Mesothelial cell of epicardium (in vitro differentiated cells): Measurements from ENCODE around the gene KIAA0513. TPM values are rescaled to one million over a fixed set of nuclear protein-coding genes. Genes with fewer than 3 reads are reported as not detected.

Source experiments
- DNase-seq, 2 experiments: peaks; one replicate each; pipeline ENCODE4 v3.0.0; 2021; ENCODE audit warnings: low spot score in 2 of 2; ENCODE audit not compliant: unreplicated experiment in 2 of 2
- H3K27ac Mint-ChIP-seq: 2 replicates; pipeline ENCODE4 v1.8.0; 2021; ENCODE audit warnings: mixed read lengths
- H3K27me3 Mint-ChIP-seq: 2 replicates; pipeline ENCODE4 v1.8.0; 2021; ENCODE audit warnings: low read depth, mixed read lengths
- H3K36me3 Mint-ChIP-seq: 2 replicates; pipeline ENCODE4 v1.8.0; 2021; ENCODE audit warnings: mixed read lengths
- H3K4me1 Mint-ChIP-seq: 2 replicates; pipeline ENCODE4 v1.8.0; 2021; ENCODE audit warnings: mixed read lengths
- H3K4me3 Mint-ChIP-seq: 2 replicates; pipeline ENCODE4 v1.8.0; 2021; ENCODE audit warnings: mild to moderate bottlenecking, moderate library complexity, mixed read lengths
- H3K9me3 Mint-ChIP-seq: 2 replicates; pipeline ENCODE4 v1.8.0; 2021; ENCODE audit warnings: mixed read lengths
- total RNA-seq: library from RNA; stranded (reverse); gene quantifications from 3 replicates; pipeline ENCODE4 v1.2.1, GENCODE V29; 2021
- TF ChIP-seq, protein P1 (sequence below): fragments of 200-600 bp; sonication (generic); IDR thresholded peaks from one replicate; pipeline ENCODE4 v1.5.0; 2021; ENCODE audit warnings: antibody characterized with exemption; ENCODE audit not compliant: unreplicated experiment

KIAA0513 gene
- total RNA-seq, 1 donor from 2014 or later, result 6.8 TPM

DNA sequence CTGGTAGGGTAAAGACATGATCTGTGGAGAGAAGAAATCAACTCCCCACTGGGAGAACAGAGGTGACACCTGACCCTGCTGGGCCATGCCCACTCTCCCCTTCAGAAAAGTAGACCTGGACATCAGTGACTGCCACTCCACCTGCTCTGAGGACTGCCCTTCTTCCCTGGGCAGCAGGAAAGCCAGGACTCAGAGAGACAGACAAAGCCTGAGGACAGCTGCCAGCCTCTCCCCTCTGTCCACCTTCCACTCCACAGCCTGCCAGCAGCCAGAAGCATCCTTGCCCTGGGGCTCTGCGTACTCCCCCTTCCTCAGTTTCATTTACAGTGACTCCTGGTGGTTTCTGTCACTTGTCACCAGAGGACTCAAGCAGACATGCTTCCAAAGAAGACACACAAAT is 40.7 kb upstream of the KIAA0513 start:
- Mint-ChIP-seq H3K36me3 (peaks cover 36% of the 10 kb centered on the region), H3K4me3 (no peak overlapping the region), H3K4me1 (peaks cover 6% of the 10 kb centered on the region), H3K27me3 (no peaks in the 10 kb centered on the region), H3K27ac (no peak overlapping the region), H3K9me3 (no peaks in the 10 kb centered on the region)
- DNase-seq, result no peak
- TF ChIP-seq, protein P1, sequence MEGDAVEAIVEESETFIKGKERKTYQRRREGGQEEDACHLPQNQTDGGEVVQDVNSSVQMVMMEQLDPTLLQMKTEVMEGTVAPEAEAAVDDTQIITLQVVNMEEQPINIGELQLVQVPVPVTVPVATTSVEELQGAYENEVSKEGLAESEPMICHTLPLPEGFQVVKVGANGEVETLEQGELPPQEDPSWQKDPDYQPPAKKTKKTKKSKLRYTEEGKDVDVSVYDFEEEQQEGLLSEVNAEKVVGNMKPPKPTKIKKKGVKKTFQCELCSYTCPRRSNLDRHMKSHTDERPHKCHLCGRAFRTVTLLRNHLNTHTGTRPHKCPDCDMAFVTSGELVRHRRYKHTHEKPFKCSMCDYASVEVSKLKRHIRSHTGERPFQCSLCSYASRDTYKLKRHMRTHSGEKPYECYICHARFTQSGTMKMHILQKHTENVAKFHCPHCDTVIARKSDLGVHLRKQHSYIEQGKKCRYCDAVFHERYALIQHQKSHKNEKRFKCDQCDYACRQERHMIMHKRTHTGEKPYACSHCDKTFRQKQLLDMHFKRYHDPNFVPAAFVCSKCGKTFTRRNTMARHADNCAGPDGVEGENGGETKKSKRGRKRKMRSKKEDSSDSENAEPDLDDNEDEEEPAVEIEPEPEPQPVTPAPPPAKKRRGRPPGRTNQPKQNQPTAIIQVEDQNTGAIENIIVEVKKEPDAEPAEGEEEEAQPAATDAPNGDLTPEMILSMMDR, result no peak

DNA sequence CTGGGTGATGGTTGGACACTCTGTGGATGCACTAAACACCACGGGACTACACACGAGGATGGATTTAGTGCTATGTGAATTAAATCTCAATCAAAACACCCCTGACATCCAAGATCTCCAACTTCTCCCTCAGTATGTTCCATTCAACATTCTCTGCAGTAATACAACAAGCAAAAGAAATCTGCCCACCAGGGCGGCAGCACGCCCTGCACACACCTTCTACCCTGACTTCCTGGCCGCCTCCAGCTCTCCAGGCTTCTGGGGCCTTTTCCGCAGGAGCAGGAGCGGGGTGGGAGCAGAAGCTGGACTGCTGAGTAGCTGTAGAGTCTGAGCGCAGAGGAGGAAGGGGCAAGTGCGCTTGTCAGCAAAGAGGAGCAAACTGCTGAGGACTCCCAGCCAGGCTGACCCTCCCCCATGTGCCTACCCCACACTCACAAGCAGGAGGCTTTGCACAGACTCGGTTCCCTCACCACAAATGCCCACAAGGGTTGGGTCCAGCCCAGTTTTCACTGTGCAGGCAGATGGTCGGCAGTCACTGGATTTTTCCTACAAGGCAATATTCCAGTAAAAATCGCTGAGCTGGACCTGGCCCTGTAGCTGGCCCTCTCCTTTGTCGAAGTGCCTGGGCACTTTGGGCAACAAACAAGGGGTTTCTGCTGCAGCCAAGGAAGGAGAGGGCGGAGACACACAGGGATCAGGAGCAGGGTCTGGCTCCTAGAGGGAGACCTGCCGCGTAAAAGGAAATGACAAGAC is 39.1 kb upstream of the KIAA0513 start:
- Mint-ChIP-seq H3K27me3 (no peaks in the 10 kb centered on the region), H3K9me3 (no peaks in the 10 kb centered on the region), H3K36me3 (peaks cover 36% of the 10 kb centered on the region), H3K27ac (no peak overlapping the region), H3K4me1 (peaks cover 6% of the 10 kb centered on the region), H3K4me3 (no peak overlapping the region)
- TF ChIP-seq, protein P1, result no peak
- no peak for DNase-seq

DNA sequence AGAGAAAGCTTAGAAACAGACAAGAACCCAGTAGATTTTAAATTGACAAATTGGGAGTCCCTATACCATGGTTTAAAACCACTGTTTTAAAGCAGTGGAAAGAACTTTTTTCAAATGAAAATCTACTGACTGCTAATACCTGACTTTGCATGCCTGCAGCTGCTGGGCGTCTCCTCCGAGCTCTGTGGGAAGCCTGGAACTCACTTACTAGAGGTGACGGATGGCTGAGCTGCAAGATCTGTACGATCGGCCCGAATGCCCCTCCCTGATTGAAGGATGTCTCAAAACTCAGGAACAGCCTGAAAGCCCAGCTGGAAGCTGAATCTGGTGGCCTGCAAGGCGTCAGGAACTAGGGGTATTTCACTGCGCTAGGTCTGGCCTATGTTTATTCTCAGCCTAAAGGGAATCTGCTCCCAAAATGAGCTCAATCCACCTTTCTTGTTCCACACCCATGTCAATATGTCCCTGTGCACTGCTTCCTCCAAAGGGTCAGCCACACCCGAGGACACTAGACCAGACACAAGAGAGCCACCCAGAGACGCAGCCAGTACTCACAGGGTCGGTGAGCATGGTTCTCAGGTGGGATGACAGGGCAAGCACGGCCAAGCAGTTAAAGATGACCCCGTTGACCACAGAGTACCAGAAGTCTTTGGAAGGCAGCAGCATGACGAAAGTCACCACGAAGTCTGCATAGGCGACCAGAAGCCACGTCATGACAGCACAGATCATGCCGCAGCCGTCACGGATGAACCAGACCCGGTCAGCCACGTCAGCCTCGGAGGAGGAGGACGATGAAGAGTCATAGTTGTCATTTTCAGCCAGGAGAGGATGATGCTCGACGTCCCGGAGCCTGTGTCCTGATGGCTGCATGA is 37.6 kb upstream of the KIAA0513 start:
- Mint-ChIP-seq H3K4me1 (peaks cover 6% of the 10 kb centered on the region), H3K36me3 (peaks cover 43% of the 10 kb centered on the region)
- TF ChIP-seq, protein P1, result no peak

DNA sequence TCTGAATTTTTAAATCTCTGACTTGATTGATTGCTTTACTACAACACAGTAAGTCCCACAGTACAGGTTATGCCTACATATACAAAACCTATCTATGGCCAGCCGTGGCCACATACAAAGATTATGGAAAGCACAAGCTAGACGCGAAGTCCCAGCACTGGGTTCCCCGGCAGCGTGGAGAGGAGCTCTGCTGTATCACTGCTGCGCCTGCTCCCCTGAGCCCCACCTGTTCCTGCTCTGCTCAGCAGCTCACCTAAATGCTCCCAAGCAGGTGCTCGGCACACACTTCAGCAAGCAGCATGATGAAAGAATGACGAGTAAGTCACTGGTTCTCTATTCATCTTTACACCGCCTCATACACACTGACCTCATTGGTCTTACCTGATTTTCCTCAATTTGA is 36.8 kb upstream of the KIAA0513 start:
- Mint-ChIP-seq H3K4me1 (peaks cover 3% of the 10 kb centered on the region), H3K4me3 (no peak overlapping the region), H3K27me3 (no peaks in the 10 kb centered on the region), H3K27ac (no peak overlapping the region), H3K9me3 (no peaks in the 10 kb centered on the region), H3K36me3 (peaks cover 42% of the 10 kb centered on the region)
- DNase-seq, result no peak
- TF ChIP-seq, protein P1, result no peak

More for the DNA sequence above, 37.6 kb upstream of the KIAA0513 start:
- Mint-ChIP-seq H3K4me3 (no peak overlapping the region), H3K27me3 (no peaks in the 10 kb centered on the region), H3K9me3 (no peaks in the 10 kb centered on the region), H3K27ac (no peak overlapping the region)
- DNase-seq, result no peak

DNA sequence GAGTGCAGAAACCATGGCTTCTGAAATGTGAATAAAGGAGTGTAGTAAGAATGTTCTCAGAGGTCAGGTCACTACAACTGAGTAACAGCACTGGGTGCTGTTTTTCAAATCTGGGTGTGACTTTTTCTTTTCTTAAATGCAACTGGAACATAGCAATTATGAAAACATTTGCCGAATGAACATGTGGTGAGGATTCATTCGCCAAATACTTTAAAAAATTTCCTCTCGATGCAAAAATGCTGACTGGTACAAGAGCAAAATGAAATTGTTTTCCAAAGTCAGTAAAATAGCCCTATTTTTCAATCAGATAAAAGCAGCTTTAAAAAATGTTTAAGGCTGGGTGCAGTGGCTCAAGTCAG is 34.9 kb upstream of the KIAA0513 start:
- no peak overlapping the region for H3K4me3 Mint-ChIP-seq
- no peaks in the 10 kb centered on the region for H3K4me1 Mint-ChIP-seq
- H3K27ac Mint-ChIP-seq, result no peak overlapping the region
- TF ChIP-seq, protein P1, result no peak
- no peaks in the 10 kb centered on the region for H3K27me3 Mint-ChIP-seq
- no peaks in the 10 kb centered on the region for H3K9me3 Mint-ChIP-seq
- DNase-seq, result no peak
- peaks cover 29% of the 10 kb centered on the region for H3K36me3 Mint-ChIP-seq
